Endothelial cell of umbilical vein (primary cell): ENCODE measurements around the gene MAPK11. TPM values are rescaled to one million over a fixed set of nuclear protein-coding genes. Genes with fewer than 3 reads are reported as not detected.

ENCODE experiments used
- BruUV-seq: library from RNA; stranded (reverse); fragments of 400-500 nt; replicated peaks from 2 replicates; lab custom pipeline; 2021; lab: Mats Ljungman, UMichigan
- CTCF ChIA-PET: fragments of 300-600, 350-600 bp; sonication (Branson Sonifier 250); formaldehyde crosslinking; loops from one replicate; lab custom pipeline; 2021; ENCODE audit warnings: antibody characterized with exemption, inconsistent platforms; lab: Charles Lee
- POLR2A ChIA-PET: fragments of 300-600, 350-600 bp; sonication (Branson Sonifier 250); formaldehyde crosslinking; loops from one replicate; lab custom pipeline; 2021; ENCODE audit warnings: antibody characterized with exemption, inconsistent platforms; lab: Charles Lee
- DNase-seq: peaks from one replicate; pipeline ENCODE4 v3.0.0-alpha.2; 2011; ENCODE audit warnings: low read depth, low spot score
- FAIRE-seq: peaks from 2 replicates; lab custom pipeline; 2011; peaks lifted over from hg19 to GRCh38; lab: Jason Lieb, UNC
- H2AFZ ChIP-seq: 2 replicates; pipeline ENCODE4 v1.6.0; 2012; ENCODE audit warnings: low read depth, low read length, control low read depth, inconsistent platforms
- H3K27ac ChIP-seq: 2 replicates; pipeline ENCODE4 v1.5.1; 2011; ENCODE audit warnings: low read depth, mild to moderate bottlenecking, control low read depth, low read length, moderate library complexity; ENCODE audit not compliant: insufficient read depth
- H3K27me3 ChIP-seq, 2 experiments: 2 replicates each; pipeline versions ENCODE4 v1.6.0 to v1.6.1; 2011; ENCODE audit warnings: low read length in 2 of 2, mixed read lengths in 1 of 2; ENCODE audit not compliant: control insufficient read depth in 2 of 2, insufficient read depth in 2 of 2
- H3K36me3 ChIP-seq, 2 experiments: 2 replicates in 1 of 2; 3 replicates in 1 of 2; pipeline ENCODE4 v1.5.1; 2011; ENCODE audit warnings: low read length in 2 of 2, mild to moderate bottlenecking in 1 of 2, moderate library complexity in 1 of 2; ENCODE audit not compliant: control insufficient read depth in 2 of 2, insufficient read depth in 2 of 2; ENCODE audit errors: extremely low read depth in 1 of 2
- H3K4me1 ChIP-seq: 3 replicates; pipeline ENCODE4 v1.5.1; 2011; ENCODE audit warnings: mild to moderate bottlenecking, low read length; ENCODE audit not compliant: control insufficient read depth, insufficient read depth; ENCODE audit errors: extremely low read depth
- H3K4me2 ChIP-seq: 2 replicates; pipeline ENCODE4 v1.6.1; 2011; ENCODE audit warnings: low read length, control low read depth, mixed read lengths; ENCODE audit not compliant: insufficient read depth
- H3K4me3 ChIP-seq, 3 experiments: fragments of 200-600 bp in 1 of 3; sonication (generic), shearing (Covaris generic) in 1 of 3; replicated peaks in 1 of 3; 2 replicates each; pipeline ENCODE4 v1.5.1; 2011 to 2016; ENCODE audit warnings: control low read depth in 3 of 3, low read length in 3 of 3, mild to moderate bottlenecking in 2 of 3, inconsistent platforms in 1 of 3, low read depth in 1 of 3, moderate library complexity in 1 of 3; ENCODE audit not compliant: insufficient read depth in 1 of 3
- H3K79me2 ChIP-seq: 2 replicates; pipeline ENCODE4 v1.6.0; 2012; ENCODE audit warnings: low read length, inconsistent platforms; ENCODE audit not compliant: control insufficient read depth, insufficient read depth
- H3K9ac ChIP-seq: replicated peaks from 2 replicates; pipeline ENCODE3; 2011; ENCODE audit warnings: low read length, control low read depth; ENCODE audit not compliant: insufficient read depth; ENCODE audit errors: extremely low read depth
- H3K9me1 ChIP-seq: replicated peaks from 3 replicates; pipeline ENCODE4 v1.6.0; 2011; ENCODE audit warnings: mild to moderate bottlenecking, low read length; ENCODE audit not compliant: control insufficient read depth, insufficient read depth; ENCODE audit errors: extremely low read depth
- H3K9me3 ChIP-seq: replicated peaks from 2 replicates; pipeline ENCODE4 v1.5.1; 2012; ENCODE audit warnings: low read length, inconsistent platforms; ENCODE audit not compliant: control insufficient read depth, insufficient read depth
- H4K20me1 ChIP-seq: replicated peaks from 2 replicates; pipeline ENCODE3; 2011; ENCODE audit warnings: mild to moderate bottlenecking, low read length; ENCODE audit not compliant: control insufficient read depth, insufficient read depth; ENCODE audit errors: extremely low read depth
- EZH2 ChIP-seq: IDR thresholded peaks from 2 replicates; pipeline ENCODE4 v1.6.1; 2012; ENCODE audit warnings: borderline replicate concordance, low read depth, mild to moderate bottlenecking, moderate library complexity, low read length, inconsistent platforms; ENCODE audit not compliant: severe bottlenecking
- FOS ChIP-seq: IDR thresholded peaks from 2 replicates; pipeline ENCODE4 v1.6.1; 2011; ENCODE audit warnings: mild to moderate bottlenecking, low read length, moderate library complexity, borderline replicate concordance; ENCODE audit not compliant: insufficient read depth
- GATA2 ChIP-seq: IDR thresholded peaks from 2 replicates; pipeline ENCODE4 v1.7.0; 2011; ENCODE audit warnings: low read depth, mild to moderate bottlenecking, moderate library complexity, mixed read lengths, low read length; ENCODE audit not compliant: insufficient read length, insufficient read depth
- JUN ChIP-seq: IDR thresholded peaks from 2 replicates; pipeline ENCODE4 v1.6.1; 2011; ENCODE audit warnings: borderline replicate concordance, low read depth; ENCODE audit not compliant: insufficient read length, insufficient read depth
- MAX ChIP-seq: IDR thresholded peaks from 2 replicates; pipeline ENCODE4 v1.6.1; 2011; ENCODE audit not compliant: insufficient read depth, insufficient read length
- MYC ChIP-seq: IDR thresholded peaks from one replicate; pipeline ENCODE4 v1.6.1; 2011; ENCODE audit warnings: mild to moderate bottlenecking, low read depth, low read length
- POLR2A ChIP-seq: IDR thresholded peaks from 2 replicates; pipeline ENCODE4 v1.6.1; 2012; ENCODE audit warnings: low read depth, mild to moderate bottlenecking, control low read depth, low read length
- POLR2AphosphoS5 ChIP-seq: IDR thresholded peaks from 2 replicates; pipeline ENCODE4 v1.6.1; 2012; ENCODE audit warnings: low read depth, mild to moderate bottlenecking, control low read depth, low read length, moderate library complexity; ENCODE audit not compliant: insufficient read depth
- dilution Hi-C: fragments of 300-500 bp; cut with MboI; formaldehyde crosslinking; loops from one replicate; pipeline ENCODE4 v1.15.0; 2019; ENCODE audit warnings: low sequenced_read_pairs; ENCODE audit not compliant: extremely low pct_ligation_motif_present
- intact Hi-C: fragments of 100-400 bp; cut with micrococcal nuclease; formaldehyde crosslinking; loops from one replicate; pipeline ENCODE4 v1.10.0; 2022
- polyA plus RNA-seq, 4 experiments: library from polyadenylated mRNA; depleted of rRNA in 3 of 4; stranded (reverse) in 3 of 4; unstranded in 1 of 4; fragments of >200 nt; gene quantifications; 2 replicates each; pipeline versions ENCODE4 v1.2.1 to v1.2.3, GENCODE V29; 2011 to 2012; ENCODE audit warnings: missing spikeins in 1 of 4
- total RNA-seq: library from RNA; stranded (reverse); gene quantifications from 2 replicates; pipeline ENCODE4 v1.2.3, GENCODE V29; 2021
- TF ChIP-seq, protein P1 (sequence below), 2 donors: IDR thresholded peaks; 1 replicate in 1 of 2; 2 replicates in 1 of 2; pipeline ENCODE4 v1.5.1; 2011; ENCODE audit warnings: low read length in 2 of 2, mild to moderate bottlenecking in 2 of 2, moderate library complexity in 2 of 2, control low read depth in 1 of 2, inconsistent platforms in 1 of 2, low read depth in 1 of 2; ENCODE audit not compliant: insufficient read depth in 1 of 2; ENCODE audit errors: extremely low read depth in 1 of 2

Gene MAPK11
- total and polyA plus RNA-seq, 2 donors (not counting 3 experiments of a cell fraction or from before 2014, with no cell fraction given) = 22.8 to 26.3 TPM

DNA sequence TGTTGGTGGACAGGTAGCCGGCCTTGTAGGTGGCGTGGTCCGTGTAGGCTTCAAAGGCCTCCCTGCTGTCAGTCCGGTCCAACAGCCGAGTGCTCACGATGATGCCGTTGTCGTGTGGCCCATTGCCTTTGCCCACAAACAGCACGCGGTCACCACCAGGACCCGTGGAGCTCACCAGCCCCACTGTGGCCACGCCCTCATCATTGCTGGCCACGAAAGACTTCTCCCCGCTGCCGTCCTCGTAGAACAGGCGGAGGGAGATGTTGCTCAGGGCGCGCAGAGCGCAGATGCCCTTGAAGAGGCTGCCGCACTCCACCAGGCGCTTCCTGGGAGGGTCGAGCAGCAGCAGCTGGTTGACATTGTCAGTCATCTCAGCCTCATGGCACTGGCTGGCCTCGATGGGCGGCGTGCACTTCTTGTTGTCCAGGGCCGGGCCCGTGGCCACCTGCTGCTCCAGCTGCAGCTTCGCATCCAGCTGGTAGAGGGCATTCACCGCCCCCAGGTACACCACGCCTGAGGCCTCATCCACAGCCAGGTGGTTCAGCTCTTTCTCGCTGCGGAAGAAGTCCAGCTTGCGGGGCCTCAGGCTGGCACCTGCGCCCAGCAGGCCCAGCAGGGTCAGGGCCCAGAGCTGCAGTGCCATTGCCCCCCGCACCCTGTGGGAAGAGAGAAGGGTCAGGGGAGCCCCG, 19.9 kb upstream of the MAPK11 start:
- FAIRE-seq (no peak), DNase-seq (no peak)
- BruUV-seq = TSS peak; percentile 58
- Histone ChIP-seq H3K4me1 (peaks cover 20% of the 10 kb centered on the region), H3K4me2 (no peak overlapping the region), H4K20me1 (no peaks in the 10 kb centered on the region), H3K36me3 (peaks cover 12 to 58% of the 10 kb centered on the region in 2 experiments), H2AFZ (no peak overlapping the region), H3K79me2 (peaks cover 54% of the 10 kb centered on the region), H3K27ac (no peak overlapping the region), H3K27me3 (no peaks in the 10 kb centered on the region), H3K9me3 (no peaks in the 10 kb centered on the region), H3K4me3 (no peak overlapping the region), H3K9me1 (no peaks in the 10 kb centered on the region), H3K9ac (no peak overlapping the region)
- POLR2A ChIA-PET = no interaction called here
- dilution Hi-C loops = no loop called here
- intact Hi-C loops = loop anchor here (5.0 kb wide), 1 partner anchor 52 kb away; the partner anchor contains the start of gene PPP6R2
- TF ChIP-seq GATA2 = no peak
- TF ChIP-seq JUN = no peak
- TF ChIP-seq, protein P1, sequence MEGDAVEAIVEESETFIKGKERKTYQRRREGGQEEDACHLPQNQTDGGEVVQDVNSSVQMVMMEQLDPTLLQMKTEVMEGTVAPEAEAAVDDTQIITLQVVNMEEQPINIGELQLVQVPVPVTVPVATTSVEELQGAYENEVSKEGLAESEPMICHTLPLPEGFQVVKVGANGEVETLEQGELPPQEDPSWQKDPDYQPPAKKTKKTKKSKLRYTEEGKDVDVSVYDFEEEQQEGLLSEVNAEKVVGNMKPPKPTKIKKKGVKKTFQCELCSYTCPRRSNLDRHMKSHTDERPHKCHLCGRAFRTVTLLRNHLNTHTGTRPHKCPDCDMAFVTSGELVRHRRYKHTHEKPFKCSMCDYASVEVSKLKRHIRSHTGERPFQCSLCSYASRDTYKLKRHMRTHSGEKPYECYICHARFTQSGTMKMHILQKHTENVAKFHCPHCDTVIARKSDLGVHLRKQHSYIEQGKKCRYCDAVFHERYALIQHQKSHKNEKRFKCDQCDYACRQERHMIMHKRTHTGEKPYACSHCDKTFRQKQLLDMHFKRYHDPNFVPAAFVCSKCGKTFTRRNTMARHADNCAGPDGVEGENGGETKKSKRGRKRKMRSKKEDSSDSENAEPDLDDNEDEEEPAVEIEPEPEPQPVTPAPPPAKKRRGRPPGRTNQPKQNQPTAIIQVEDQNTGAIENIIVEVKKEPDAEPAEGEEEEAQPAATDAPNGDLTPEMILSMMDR (IDR thresholded peaks at IDR 0.05; ENCODE audit: extremely low read depth in 1 of 2, insufficient read depth in 1 of 2, low read depth in 1 of 2, low read length in 2 of 2) = no peak
- no peak for TF ChIP-seq MYC
- TF ChIP-seq EZH2 = no peak
- no peak for TF ChIP-seq FOS
- TF ChIP-seq MAX = no peak
- TF ChIP-seq POLR2A = no peak
- no peak for TF ChIP-seq POLR2AphosphoS5
- CTCF ChIA-PET = interaction anchor here (1.3 to 5.8 kb wide), 2 partner anchors 14 to 37 kb away, joined by 4 to 29 read pairs; partner anchors contain the start of gene DENND6B
